Naive B cell (primary cell): ENCODE measurements around the gene WDR64. TPM values are rescaled to one million over a fixed set of nuclear protein-coding genes. Genes with fewer than 3 reads are reported as not detected.

Experiments
- ATAC-seq, 2 donors: fragments of 150-1000 bp; cut with Tn5 transposase; 2 replicates each; pipeline ENCODE4 v1.10.0; 2021; ENCODE audit warnings: low read depth in 2 of 2, mild to moderate bottlenecking in 2 of 2, moderate library complexity in 2 of 2
- DNase-seq: peaks from one replicate; pipeline ENCODE4 v3.0.0; 2022
- H3K27ac Mint-ChIP-seq, 6 donors: one replicate each; pipeline ENCODE4 v1.8.0; 2020 to 2022; ENCODE audit warnings: mild to moderate bottlenecking in 6 of 6, mixed read lengths in 6 of 6, moderate library complexity in 5 of 6, inconsistent platforms in 2 of 6
- H3K27me3 Mint-ChIP-seq, 3 donors: one replicate each; pipeline ENCODE4 v1.8.0; 2021 to 2022; ENCODE audit warnings: mixed read lengths in 3 of 3, mild to moderate bottlenecking in 1 of 3
- H3K36me3 Mint-ChIP-seq, 2 donors: one replicate each; pipeline ENCODE4 v1.8.0; 2020 to 2022; ENCODE audit warnings: mixed read lengths in 2 of 2, inconsistent platforms in 1 of 2, mild to moderate bottlenecking in 1 of 2
- H3K4me1 Mint-ChIP-seq, 3 donors: one replicate each; pipeline ENCODE4 v1.8.0; 2020 to 2022; ENCODE audit warnings: mixed read lengths in 3 of 3, inconsistent platforms in 1 of 3, mild to moderate bottlenecking in 1 of 3, moderate library complexity in 1 of 3
- H3K4me3 Mint-ChIP-seq, 8 donors: one replicate each; pipeline ENCODE4 v1.8.0; 2020 to 2022; ENCODE audit warnings: mild to moderate bottlenecking in 8 of 8, mixed read lengths in 8 of 8, moderate library complexity in 8 of 8, inconsistent platforms in 2 of 8
- H3K9me3 Mint-ChIP-seq, 7 donors: one replicate each; pipeline ENCODE4 v1.8.0; 2020 to 2022; ENCODE audit warnings: mixed read lengths in 7 of 7, mild to moderate bottlenecking in 5 of 7, inconsistent platforms in 2 of 7, moderate library complexity in 1 of 7
- polyA plus RNA-seq, 6 donors: library from polyadenylated mRNA; unstranded; fragments of 300-500 nt; fragmentation: Illumina TruSeq; gene quantifications; one replicate each; pipeline ENCODE4 v1.2.3, GENCODE V29; 2021; ENCODE audit warnings: low read depth in 6 of 6

Gene WDR64
- polyA plus RNA-seq, 6 donors from 2014 or later = 0.14 to 0.41 TPM; not detected in 4

DNA sequence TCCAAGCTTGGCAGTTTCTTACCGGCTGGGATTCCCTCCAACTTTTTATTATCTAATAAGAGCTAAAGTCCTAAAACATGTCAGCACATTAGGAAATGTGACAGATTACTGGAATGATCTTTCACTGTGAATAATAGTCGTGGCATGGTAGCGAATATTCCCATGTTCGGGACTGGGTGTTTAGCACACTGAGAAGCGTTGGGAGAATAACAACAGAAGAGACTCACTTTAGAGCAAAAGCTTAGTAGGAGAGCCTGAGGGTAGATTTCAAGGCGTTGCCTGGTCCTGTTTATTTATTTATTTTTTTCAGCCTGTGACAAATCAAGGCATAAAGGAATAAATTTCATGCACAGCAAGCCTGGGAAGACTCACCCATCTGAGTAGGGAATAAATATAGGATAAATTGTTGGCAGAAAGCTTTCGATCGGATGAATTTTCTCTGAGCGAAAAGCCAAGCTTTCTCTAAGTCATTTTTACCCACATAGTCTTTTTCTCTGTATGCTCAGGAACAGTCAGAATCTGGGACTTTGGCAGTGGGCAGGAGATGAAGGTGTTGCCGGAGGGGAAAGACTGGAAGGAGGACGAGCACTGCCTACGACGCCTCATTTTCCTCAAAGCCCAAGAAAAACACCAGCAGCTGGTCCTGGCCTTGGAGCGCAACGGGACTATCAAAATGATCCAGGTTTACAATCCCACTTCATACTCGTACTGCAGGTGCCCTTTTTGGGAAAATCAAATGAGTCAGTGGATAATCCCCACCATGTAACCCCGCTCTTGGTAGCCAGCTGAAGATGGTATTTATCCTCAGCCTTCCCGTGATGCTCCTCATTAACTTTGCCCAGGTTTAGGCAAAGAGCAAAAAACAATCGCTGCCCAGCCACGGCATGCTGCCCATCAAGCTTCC lies 97.2 kb downstream of the WDR64 start:
- Mint-ChIP-seq H3K4me3 (no peak overlapping the region), H3K27ac (no peak overlapping the region), H3K27me3 (peaks cover 10 to 30% (median 30%) of the 10 kb centered on the region in 3 donors), H3K4me1 (no peaks in the 10 kb centered on the region), H3K36me3 (no peaks in the 10 kb centered on the region), H3K9me3 (no peaks in the 10 kb centered on the region)
- DNase-seq = no peak
- ATAC-seq = no peak

DNA sequence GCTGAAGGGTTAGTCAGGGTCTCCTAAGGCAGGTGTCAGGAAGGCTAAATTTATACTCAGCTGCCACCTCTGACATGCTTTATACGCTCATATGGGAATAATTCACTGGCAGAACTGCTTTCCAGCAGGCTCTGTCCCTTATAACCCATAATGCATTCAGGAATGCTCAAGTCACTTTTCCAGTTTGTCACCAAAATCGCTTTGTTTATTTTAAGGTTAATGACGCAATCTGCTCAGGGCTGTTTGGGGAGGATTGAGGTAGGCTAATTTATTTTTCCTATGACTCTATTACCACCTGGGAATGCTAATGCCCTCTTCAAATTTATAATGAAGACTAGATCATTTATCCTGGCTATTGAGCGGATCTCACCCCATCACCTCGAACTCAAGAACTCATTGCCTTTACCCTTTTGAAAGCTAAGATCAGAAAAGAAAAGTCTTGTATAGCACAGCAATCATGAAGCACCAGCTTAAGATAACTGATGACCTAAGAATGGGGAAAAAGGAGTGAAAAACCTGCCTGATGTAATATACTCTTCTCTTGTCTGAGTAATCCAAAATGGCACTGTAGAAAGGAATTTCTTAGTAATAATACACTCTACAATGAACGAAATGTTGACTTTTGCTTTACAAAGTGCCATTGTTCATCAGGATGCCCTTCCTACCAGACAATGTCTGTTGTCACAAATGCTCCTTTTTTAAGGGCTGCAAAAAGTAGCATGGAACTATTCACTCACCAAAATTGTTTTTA lies 98.0 kb downstream of the WDR64 start:
- Mint-ChIP-seq H3K4me3 (no peak overlapping the region), H3K4me1 (no peaks in the 10 kb centered on the region), H3K27ac (no peak overlapping the region), H3K27me3 (peaks cover 10 to 35% (median 30%) of the 10 kb centered on the region in 3 donors), H3K9me3 (no peaks in the 10 kb centered on the region), H3K36me3 (no peaks in the 10 kb centered on the region)
- no peak for ATAC-seq
- no peak for DNase-seq

DNA sequence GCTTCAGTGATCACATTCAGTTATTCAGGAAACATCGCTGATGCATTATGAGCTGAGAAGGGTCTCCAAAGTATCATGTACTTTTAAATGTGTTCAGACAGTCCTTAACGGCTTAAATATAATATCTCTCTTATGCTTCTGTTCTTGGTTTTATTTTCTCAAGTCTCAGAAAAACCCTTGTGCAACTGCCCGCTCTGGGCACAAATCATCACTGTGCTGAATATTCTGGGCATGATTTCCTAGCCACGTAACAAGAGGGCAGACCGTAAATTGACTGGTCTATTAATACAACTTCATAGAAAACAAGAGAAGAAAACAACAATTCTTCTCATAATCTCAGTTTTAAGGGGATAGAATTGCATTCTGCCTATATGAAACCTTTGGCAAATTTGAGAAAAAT lies 99.4 kb downstream of the WDR64 start:
- DNase-seq (no peak), ATAC-seq (no peak)
- no peak overlapping the region for H3K4me3 Mint-ChIP-seq
- no peaks in the 10 kb centered on the region for H3K36me3 Mint-ChIP-seq
- H3K4me1 Mint-ChIP-seq = no peaks in the 10 kb centered on the region
- H3K27me3 Mint-ChIP-seq = peaks cover 10 to 39% (median 23%) of the 10 kb centered on the region in 3 donors
- H3K27ac Mint-ChIP-seq = no peak overlapping the region
- peaks cover 0 to 8% (median 4%) of the 10 kb centered on the region in 7 donors for H3K9me3 Mint-ChIP-seq

DNA sequence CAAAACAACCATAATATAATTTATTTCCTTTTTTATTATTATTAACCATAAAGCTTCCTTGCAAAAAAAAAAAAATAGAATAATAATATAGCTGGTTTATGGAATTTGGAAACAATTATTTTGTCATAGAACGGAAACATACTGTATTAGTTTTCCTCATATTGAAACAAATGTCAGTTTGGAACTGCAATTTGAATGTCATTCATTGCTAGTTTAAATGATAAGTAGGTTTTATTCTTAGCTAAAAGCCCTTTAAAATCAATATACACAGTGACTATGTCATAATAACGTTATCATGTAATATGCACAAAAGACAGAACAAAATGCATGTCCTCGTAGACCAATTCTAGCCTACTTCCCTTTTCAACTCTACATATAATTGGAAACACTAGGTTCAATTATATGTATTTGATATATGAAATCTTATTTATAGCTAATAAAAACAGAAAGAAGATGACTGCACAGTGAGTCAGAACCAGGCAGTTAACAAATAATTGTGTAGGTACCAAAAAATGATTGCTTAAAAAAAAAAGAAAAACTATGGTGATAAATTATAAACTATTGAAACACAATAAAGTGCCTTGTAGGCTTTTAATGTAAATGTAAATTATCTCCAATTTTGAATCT lies 110.7 kb downstream of the WDR64 start:
- no peaks in the 10 kb centered on the region for H3K9me3 Mint-ChIP-seq
- peaks cover 0 to 2% (median 0%) of the 10 kb centered on the region in 3 donors for H3K4me1 Mint-ChIP-seq
- H3K27me3 Mint-ChIP-seq = peaks cover 20 to 30% (median 29%) of the 10 kb centered on the region in 3 donors
- no peak for ATAC-seq
- no peak overlapping the region for H3K4me3 Mint-ChIP-seq
- H3K27ac Mint-ChIP-seq = no peak overlapping the region
- no peaks in the 10 kb centered on the region for H3K36me3 Mint-ChIP-seq
- DNase-seq = no peak

DNA sequence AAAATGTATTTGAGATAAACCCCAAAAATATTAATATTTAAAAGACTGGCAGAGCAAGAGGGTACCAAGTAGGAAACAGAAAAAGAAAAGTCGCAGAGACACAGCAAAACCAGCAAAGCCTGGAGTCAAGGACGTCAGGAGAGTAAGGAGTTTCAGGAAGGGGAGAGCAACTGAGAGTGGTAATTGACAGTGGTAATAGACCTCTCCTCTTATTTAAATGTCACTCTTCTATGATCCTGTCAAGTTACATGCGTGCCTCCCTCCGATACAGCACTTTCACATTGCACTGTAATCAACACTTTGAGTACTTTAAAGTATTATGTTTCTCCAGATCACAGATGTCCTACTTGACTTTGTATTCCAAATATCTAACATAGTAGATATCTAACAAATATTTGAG lies 113.3 kb downstream of the WDR64 start:
- no peaks in the 10 kb centered on the region for H3K9me3 Mint-ChIP-seq
- no peak overlapping the region for H3K27ac Mint-ChIP-seq
- no peaks in the 10 kb centered on the region for H3K36me3 Mint-ChIP-seq
- peaks cover 0 to 4% (median 3%) of the 10 kb centered on the region in 3 donors for H3K4me1 Mint-ChIP-seq
- no peak overlapping the region for H3K4me3 Mint-ChIP-seq
- ATAC-seq = no peak
- DNase-seq = no peak
- peaks cover 20 to 33% (median 26%) of the 10 kb centered on the region in 3 donors for H3K27me3 Mint-ChIP-seq

DNA sequence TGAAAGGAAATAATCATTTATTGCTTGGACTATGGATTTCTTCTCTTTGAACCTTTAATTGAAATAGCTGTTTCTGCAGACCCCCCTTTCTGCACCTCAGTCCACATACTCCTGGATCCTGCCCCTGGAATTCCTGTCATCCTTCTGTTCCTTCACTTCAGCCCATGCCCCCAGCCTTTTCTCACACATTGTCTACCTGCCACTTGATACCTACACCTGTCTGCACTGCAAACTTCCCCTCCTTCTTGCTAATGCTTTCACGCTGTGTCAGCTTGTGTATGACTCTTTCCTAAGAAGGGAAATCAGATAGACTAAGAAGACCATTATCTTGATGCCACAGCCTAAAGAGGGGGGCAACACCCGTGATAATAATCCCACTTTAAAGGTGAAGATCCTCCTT lies 115.7 kb downstream of the WDR64 start:
- no peak for ATAC-seq
- Mint-ChIP-seq H3K27me3 (peaks cover 14 to 24% (median 20%) of the 10 kb centered on the region in 3 donors), H3K27ac (no peak overlapping the region), H3K9me3 (no peaks in the 10 kb centered on the region), H3K36me3 (no peaks in the 10 kb centered on the region), H3K4me3 (no peak overlapping the region), H3K4me1 (peaks cover 0 to 4% (median 3%) of the 10 kb centered on the region in 3 donors)
- DNase-seq = no peak

DNA sequence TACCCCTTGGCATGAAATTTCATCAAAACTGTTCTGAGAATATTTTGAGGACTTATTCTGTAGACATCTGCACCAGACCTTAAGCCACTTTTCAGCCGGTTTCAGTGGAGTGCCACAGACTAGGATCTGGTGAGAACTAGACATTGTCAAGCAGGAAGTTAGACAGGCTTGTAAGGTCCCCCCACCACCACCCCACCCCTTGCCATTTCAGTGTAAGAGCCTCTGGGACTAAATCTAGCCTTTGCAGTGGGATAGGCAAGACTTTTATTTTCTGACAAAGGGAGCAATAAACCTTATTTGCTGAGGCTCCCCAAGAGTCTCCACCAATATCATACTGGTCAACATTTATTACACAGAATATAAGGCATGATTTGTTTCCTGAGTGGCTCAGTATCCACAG lies 118.0 kb downstream of the WDR64 start:
- Mint-ChIP-seq H3K4me3 (no peak overlapping the region), H3K9me3 (no peaks in the 10 kb centered on the region), H3K4me1 (peaks cover 0 to 4% (median 3%) of the 10 kb centered on the region in 3 donors), H3K27ac (peak overlapping the region in 1 of 6 donors; percentile 26), H3K27me3 (peaks cover 14 to 24% (median 22%) of the 10 kb centered on the region in 3 donors), H3K36me3 (no peaks in the 10 kb centered on the region)
- no peak for DNase-seq
- no peak for ATAC-seq

DNA sequence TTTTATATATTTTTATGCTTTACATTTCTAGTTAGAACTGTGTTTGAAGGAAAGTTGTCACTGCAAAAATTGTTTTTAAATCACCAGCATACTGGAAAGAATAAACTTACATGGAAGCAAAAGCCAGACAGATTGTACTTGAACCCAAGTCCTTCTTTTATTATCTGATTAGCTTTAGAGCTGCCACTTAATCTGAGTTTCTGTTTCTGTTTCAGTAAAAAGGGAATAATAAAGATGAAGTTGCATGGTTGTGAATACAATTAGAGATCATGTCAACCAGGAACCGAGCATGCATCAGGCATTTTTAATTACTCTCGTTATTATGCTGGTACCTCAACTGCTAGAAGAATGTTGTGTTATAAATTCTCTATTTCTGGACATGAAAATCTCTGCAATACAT lies 119.0 kb downstream of the WDR64 start:
- H3K27ac Mint-ChIP-seq = no peak overlapping the region
- H3K27me3 Mint-ChIP-seq = peaks cover 7 to 17% (median 16%) of the 10 kb centered on the region in 3 donors
- DNase-seq (no peak), ATAC-seq (no peak)
- peaks cover 0 to 4% (median 3%) of the 10 kb centered on the region in 3 donors for H3K4me1 Mint-ChIP-seq
- H3K36me3 Mint-ChIP-seq = no peaks in the 10 kb centered on the region
- H3K9me3 Mint-ChIP-seq = no peaks in the 10 kb centered on the region
- no peak overlapping the region for H3K4me3 Mint-ChIP-seq

DNA sequence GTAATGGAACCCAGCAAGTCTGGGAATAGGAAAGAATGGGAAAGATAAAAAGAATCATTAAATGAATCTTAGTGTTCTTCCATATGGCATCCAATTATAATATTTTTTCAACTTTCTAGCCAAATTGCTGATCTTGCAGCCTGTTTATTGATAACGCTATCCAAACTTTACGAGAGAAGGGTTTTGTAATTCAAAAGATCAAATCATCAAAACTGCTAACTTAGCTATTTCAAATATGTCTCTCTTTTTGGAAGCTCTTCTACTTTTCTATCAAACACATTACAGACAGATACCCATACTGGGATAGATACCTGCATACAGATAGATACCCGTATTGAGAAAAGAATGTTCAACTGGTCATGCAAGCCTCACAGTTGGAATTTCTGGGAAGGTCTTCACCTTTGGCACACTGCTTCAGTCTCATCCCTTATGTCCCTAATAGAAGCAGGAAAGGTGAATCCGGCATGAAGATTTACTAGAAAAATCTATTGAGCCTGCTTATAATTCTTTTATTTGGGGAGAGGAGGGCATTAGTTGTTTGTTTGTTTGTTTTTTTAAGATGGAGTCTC lies 120.9 kb downstream of the WDR64 start:
- no peaks in the 10 kb centered on the region for H3K36me3 Mint-ChIP-seq
- ATAC-seq (no peak), DNase-seq (no peak)
- peaks cover 2 to 8% (median 6%) of the 10 kb centered on the region in 3 donors for H3K27me3 Mint-ChIP-seq
- peaks cover 0 to 7% (median 3%) of the 10 kb centered on the region in 3 donors for H3K4me1 Mint-ChIP-seq
- H3K9me3 Mint-ChIP-seq = no peaks in the 10 kb centered on the region
- H3K4me3 Mint-ChIP-seq = no peak overlapping the region
- no peak overlapping the region for H3K27ac Mint-ChIP-seq

DNA sequence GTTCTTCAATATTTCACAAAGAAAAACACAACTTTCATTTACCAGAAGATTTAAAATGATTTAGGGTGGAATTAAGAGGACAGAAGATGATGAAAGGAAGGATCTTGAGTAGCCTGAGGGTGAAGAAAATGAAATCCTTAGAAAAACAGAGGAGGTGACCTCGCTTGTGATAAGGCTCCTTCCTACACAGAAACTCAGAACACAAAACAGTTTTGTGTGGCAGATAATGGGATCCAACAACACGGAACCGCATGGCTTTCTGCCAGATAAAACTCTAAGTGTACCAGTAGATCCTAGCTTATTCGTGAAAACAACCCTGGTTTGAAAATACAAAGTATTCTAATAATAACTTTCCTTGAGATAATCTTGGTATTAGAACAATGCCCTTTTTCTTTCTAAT lies 121.9 kb downstream of the WDR64 start:
- Mint-ChIP-seq H3K4me1 (peaks cover 0 to 7% (median 3%) of the 10 kb centered on the region in 3 donors), H3K27me3 (peaks cover 0 to 9% (median 7%) of the 10 kb centered on the region in 3 donors), H3K4me3 (no peak overlapping the region), H3K27ac (no peak overlapping the region), H3K36me3 (no peaks in the 10 kb centered on the region), H3K9me3 (peaks cover 0 to 4% (median 0%) of the 10 kb centered on the region in 7 donors)
- DNase-seq (no peak), ATAC-seq (no peak)

DNA sequence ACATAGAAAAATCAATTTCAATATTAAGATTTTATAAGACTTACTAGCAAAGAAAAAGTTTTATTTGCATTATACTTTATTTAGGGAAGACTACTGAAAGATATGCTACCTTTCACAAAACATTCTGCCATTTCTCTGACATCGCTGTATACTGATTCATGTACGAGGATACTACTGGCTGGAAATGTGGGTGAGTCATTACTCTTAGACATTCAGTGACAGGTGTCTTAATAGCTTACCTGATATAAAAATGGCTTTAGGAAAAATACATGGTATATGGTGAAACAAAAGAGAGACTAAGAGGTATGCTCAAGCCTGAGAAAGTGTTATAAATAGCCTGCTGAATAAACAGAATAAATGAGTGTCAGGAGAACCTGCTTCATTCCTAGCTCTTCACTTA lies 122.9 kb downstream of the WDR64 start:
- ATAC-seq = no peak
- Mint-ChIP-seq H3K9me3 (peaks cover 0 to 7% (median 0%) of the 10 kb centered on the region in 7 donors), H3K27ac (no peak overlapping the region), H3K4me1 (peaks cover 0 to 7% (median 2%) of the 10 kb centered on the region in 3 donors), H3K27me3 (peaks cover 0 to 13% (median 10%) of the 10 kb centered on the region in 3 donors), H3K4me3 (no peak overlapping the region), H3K36me3 (no peaks in the 10 kb centered on the region)
- DNase-seq = no peak

DNA sequence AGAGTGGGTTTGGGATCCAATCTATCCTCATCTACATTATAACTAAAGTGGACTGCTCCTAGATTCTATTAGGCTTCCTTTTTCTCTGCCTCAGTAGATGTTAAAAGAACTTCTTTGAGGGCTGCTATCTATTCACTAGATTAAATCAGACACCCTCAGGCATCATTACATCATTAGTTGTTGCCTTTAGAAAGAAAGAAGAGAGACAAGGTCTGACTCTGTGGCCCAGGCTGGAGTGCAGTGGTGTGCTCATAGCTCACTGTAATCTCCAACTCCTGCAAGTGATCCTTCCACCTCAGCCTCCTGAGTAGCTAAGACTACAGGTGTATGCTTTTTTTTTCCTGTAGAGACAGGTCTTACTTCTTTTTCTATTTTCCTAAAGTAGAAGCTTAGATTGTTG lies 124.8 kb downstream of the WDR64 start:
- H3K27me3 Mint-ChIP-seq = peaks cover 0 to 19% (median 15%) of the 10 kb centered on the region in 3 donors

DNA sequence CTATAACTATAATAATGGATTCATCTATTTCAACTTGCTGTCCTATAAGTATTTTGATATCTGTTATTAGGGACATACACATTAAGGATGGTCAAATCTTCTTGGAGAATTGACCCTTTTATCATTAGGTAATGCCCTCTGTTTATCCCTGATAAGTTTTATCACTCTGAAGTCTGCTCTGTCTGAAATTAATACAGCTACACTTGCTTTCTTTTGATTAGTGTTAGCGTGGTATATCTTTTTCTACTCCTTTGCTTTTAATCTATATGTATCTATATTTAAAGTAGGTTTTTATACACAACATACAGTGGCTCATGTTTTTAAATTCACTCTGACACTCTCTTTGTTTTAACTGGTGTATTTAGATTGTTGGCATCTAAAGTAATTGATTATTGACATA lies 126.0 kb downstream of the WDR64 start:
- H3K9me3 Mint-ChIP-seq = peaks cover 0 to 7% (median 0%) of the 10 kb centered on the region in 7 donors
- no peak overlapping the region for H3K4me3 Mint-ChIP-seq
- peaks cover 0 to 7% (median 0%) of the 10 kb centered on the region in 3 donors for H3K4me1 Mint-ChIP-seq
- no peak overlapping the region for H3K27ac Mint-ChIP-seq
- DNase-seq (no peak), ATAC-seq (no peak)
- peaks cover 8 to 23% (median 20%) of the 10 kb centered on the region in 3 donors for H3K27me3 Mint-ChIP-seq
- no peaks in the 10 kb centered on the region for H3K36me3 Mint-ChIP-seq

More for the DNA sequence above, 124.8 kb downstream of the WDR64 start:
- Mint-ChIP-seq H3K9me3 (peaks cover 0 to 7% (median 0%) of the 10 kb centered on the region in 7 donors), H3K4me3 (peak overlapping the region in 1 of 8 donors; percentile 20), H3K27ac (peak overlapping the region in 1 of 6 donors; percentile 56), H3K36me3 (no peaks in the 10 kb centered on the region), H3K4me1 (peaks cover 0 to 7% (median 0%) of the 10 kb centered on the region in 3 donors)
- no peak for ATAC-seq
- DNase-seq = no peak
